HG03442 (cell line): ENCODE results near the gene NISCH.

ENCODE experiments used
- ATAC-seq: cut with Tn5 transposase; IDR thresholded peaks from one replicate; pipeline ENCODE4 v1.9.1; 2021; ENCODE audit warnings: mild to moderate bottlenecking, moderate library complexity; ENCODE audit not compliant: unreplicated experiment

NISCH gene

DNA sequence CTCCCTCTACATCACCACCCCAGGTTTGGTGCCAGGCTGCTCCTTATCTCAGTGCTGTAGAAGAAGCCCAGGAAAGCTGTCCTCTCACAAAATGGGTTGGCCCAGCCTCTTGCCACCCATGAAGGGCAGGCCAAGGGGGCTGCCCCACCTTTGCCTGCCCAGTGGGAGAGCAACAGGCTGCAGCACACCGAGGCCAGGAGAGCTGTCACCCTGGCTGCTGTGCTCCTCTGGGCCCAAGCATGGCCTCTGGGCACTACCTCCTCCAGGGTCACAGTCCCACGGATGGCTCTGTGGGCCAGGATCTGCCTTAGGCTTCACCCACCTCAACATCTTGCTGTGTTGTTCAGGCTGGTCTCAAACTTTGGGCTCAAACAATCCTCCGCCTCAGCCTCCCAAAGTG is 33.3 kb downstream of the NISCH start:
- ATAC-seq, result no peak

DNA sequence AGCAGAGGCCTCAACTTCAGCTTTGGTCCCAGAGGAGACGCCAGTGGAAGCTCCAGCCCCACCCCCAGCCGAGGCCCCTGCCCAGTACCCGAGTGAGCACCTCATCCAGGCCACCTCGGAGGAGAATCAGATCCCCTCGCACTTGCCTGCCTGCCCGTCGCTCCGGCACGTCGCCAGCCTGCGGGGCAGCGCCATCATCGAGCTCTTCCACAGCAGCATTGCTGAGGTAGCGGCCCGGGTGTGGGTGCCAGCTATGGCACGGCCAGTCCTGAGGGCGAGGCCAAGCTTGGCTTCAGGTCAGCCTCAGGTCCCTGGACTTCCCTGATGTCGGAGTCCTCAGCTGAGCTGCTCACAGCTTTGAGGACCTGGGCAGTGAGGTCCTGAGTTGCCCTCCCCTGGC is 34.0 kb downstream of the NISCH start:
- ATAC-seq, result no peak

DNA sequence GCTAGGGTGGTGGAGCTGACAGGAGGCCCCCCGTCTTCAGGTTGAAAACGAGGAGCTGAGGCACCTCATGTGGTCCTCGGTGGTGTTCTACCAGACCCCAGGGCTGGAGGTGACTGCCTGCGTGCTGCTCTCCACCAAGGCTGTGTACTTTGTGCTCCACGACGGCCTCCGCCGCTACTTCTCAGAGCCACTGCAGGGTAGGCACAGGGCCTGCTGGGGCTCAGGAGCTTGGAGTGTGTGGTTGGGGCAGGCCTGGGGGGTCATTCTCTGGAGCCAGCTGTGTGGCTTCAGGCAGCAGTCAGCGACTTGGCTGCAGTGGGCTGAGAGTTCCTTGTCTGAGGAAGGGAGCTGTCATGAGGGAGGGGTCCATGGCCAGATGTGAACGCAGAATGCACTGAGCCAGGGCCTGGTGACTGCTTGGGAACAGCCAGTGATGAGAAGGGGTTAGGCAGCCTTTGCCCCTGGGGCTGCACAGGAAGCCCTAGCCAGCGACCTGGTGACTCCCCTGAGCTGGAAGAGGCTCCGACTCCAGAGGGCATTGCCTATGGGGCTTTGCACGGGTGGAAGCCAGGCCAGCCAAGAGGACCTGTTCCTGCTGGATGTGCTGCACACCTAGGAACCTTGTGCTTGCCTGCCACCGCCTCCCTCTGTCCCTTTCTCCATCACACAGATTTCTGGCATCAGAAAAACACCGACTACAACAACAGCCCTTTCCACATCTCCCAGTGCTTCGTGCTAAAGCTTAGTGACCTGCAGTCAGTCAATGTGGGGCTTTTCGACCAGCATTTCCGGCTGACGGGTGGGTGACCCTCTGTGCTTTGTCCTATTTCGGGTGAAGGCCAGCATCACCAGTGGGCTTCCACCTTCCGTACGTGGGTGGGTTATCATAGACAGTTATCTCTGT is 34.9 kb downstream of the NISCH start:
- ATAC-seq, result no peak

DNA sequence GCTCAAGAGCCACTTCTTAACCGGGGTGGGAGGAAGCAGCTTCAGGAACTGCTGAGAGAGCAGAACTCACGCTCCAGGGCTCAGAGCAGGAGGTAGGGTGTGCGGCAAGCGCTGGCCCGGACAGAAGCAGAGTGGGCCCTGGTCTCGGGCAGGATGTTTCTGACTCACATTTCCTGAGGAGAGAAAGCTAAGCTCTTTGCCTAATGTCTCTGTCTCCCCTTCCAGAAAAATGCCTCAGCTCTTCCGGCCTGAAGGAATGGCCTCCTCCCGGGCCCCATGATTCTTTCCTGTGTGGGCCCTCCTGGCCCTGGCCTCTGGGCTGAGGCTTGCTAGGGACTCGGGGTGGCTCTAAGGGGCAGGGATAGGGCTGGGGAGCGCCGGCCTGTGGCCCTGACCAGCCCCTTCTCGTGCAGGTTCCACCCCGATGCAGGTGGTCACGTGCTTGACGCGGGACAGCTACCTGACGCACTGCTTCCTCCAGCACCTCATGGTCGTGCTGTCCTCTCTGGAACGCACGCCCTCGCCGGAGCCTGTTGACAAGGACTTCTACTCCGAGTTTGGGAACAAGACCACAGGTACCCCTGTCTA is 35.6 kb downstream of the NISCH start:
- no peak for ATAC-seq

DNA sequence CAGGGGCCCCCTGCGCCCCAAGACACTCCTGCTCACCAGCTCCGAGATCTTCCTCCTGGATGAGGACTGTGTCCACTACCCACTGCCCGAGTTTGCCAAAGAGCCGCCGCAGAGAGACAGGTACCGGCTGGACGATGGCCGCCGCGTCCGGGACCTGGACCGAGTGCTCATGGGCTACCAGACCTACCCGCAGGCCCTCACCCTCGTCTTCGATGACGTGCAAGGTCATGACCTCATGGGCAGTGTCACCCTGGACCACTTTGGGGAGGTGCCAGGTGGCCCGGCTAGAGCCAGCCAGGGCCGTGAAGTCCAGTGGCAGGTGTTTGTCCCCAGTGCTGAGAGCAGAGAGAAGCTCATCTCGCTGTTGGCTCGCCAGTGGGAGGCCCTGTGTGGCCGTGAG is 36.7 kb downstream of the NISCH start:
- ATAC-seq, result no peak

DNA sequence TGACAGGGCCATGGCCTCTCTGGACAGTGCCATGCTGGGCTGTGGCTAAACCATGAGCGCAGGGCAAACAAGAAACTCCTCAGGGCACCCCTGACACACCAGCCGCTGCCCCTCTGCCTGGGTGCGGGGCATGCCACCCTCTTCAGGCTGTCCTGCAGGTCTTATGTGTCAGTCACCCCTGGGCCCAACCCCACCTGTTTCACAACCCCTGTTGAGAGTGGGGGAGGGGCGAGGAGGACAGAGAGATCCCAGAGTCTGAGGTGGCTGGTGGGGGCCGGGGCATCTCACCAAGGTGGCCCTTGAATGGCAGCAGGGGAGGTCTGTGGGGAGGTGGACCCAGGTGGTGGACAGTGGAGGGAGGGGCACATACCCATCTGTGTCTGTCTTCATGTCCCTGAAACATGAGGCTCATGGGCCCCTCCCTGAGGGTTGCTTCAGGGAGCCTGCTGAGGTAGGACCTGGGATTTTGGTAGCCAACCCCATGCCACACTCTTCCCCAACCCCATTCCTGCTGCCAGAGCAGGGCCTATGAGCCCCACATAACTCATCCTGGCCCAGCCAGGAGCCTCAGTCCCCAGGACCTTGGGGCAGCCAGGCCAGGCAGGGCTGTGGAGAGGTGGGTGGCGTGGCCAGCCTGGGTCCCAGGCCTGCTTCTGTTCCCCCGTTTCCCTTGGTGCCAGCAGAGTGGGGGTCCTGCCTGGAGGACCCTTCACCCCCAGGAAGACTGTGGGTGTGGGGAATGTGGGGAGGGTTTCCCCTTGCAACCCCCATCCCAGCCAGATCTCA is 38.0 kb downstream of the NISCH start:
- no peak for ATAC-seq

DNA sequence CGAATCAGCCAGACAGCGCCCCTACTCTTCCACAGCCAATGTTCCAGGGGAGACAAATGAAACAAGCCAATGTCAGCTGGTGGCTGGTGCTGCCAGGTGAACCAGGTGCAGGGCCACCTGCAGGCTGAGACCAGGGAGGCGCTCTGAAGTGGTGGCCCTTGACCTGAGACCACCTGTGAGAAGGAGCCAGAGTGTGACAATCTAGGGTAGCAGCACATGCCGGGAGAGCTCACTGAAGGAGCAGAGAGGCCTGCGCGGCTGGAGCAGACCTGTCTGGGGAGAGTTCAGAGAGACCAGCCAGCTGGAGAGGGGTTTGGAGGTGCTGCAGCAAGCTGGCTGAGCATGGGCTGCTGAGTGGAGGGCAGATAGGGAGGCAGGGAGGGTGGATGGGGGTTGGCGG is 39.0 kb downstream of the NISCH start:
- ATAC-seq, result no peak

DNA sequence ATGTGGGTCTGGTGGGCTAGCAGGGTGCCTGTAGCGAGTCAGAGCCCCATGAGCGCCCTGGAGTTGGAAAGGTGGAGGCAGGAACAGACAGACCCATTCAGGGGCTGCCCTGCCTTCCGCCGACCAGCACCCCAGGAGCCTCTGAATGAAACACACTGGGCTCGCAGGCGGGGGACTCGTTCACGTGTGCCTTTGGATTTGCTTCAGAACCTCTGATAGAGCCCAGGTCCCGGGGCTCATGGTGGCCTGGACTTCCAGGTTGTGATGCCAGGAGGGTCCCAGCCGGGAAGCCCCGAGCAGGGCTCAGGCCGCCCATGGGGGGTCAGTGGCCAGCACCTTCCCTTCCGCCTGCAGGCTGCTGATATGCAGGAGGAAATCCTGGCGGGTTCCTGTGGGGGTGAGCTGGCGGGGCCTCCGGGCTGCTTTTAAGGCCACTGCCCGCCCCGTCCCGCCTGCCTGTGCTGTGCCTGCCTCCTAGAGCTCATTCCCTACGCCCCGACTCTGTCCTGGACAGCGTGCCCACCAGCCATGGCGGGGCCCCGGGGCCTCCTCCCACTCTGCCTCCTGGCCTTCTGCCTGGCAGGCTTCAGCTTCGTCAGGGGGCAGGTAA is 39.6 kb downstream of the NISCH start, which contains the start of gene STAB1:
TSS of gene STAB1 (plus strand) at position 453 of the 610 bp plus-strand sequence. CDS start at position 529, 76 bp downstream.
- ATAC-seq, result no peak

DNA sequence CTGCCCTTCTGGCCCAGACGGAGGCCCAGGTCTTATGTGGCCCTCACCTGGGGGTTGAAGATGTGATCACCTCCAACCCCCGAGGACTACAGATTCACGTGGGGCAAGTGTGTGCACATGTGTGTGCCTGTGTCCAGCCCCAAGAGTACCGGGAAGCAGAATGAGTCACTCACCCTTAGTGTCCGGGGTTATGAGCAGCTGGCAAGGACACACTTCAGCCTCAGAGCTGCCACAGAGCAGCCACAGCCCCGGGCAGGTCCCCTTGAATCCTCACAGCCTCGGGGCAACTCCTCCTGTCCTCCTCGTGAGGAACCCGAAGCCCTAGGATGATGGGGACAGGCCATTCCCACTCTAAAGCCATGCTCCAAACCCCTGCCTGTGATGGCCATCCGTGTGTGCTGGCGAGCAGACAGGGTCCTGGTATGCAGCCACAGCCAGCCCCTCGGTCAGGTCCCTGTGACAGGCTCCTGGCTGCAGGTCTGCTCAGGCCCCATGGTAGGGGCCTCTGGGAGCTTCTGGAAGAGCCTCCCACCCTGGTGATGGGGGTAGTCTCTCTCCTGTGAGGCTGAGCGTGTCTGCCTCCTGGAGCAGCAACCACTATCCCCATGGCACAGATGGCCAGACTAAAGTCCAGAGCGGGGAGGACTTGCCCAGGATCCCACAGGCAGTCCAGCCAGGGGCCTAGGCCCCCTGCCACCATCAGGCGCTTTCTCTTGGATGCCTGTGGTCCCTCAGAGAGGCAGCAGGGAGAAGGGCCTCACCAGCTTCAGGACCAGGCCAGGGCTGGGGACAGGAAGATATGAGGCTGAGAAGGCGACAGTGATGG is 40.6 kb downstream of the NISCH start:
- no peak for ATAC-seq

DNA sequence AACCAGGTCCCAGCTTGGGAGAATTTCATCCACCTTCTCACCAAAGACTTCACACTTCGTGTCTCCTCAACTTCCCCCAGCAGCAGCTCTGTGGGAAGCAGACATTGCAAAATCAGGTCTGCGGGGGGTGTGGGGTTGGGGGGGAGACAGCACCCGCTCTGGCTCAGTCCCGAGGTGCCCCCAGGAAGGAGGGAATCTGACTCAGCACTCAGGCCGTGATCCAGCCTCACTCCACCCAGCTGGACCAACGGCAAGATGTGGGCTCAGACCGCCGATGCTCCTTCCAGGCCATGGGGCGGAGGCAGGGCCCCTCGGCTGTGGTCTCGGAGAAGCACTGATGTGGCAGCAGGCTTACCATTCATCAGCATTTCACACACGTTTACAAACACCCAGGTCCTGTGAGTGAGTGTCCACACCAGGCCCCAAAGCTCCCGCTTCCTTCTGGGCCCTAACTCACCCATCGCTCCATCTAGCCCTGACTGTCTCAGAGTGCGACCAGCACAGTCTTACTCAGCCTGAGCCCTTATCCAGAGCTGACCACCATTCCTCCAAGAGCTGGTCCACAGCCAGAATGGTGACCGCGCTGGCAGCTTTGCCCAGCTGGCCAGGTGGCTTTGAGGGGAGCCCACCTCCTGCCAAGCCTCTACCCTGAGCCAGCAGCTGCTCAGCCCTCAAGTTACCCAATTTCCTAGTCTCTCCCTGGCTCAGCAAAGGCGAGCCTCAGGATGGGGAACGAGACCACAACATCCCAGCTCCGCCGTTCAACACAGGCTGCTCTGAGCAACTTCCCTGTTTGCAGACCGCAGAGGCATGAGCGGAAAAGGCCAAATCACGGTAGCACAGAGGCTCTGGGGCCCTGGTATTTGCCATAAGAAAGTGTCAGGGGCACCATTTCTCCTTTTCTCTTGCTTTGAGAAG is 43.0 kb downstream of the NISCH start:
- ATAC-seq, result no peak

DNA sequence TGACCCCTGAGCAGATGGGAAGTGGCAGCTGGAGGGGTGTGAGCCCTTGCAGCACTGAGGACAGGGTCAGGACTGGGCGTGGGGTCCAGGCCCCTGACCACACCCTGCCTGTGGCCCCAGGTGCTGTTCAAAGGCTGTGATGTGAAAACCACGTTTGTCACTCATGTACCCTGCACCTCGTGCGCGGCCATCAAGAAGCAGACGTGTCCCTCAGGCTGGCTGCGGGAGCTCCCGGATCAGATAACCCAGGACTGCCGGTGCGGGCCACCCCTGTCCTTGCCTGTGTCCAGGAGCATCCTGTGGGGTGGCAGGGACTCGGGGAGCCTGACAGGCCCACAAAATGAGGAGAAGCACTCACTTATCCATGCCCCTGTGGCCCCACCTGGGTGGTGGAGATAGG is 45.6 kb downstream of the NISCH start:
- no peak for ATAC-seq

DNA sequence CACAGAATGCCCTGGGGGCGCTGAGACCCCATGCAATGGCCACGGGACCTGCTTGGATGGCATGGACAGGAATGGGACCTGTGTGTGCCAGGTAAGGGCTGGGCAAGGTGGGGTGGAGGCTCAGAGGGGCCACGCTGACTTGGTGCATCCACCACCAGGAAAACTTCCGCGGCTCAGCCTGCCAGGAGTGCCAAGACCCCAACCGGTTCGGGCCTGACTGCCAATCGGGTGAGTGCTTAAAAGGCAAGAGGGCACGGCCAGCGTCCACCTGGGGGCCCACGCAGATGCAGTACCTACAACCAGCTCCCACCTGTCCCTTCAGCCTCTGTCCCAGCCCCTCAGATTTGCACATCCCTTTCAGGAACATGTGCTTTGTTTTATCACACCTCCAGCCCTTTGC is 46.6 kb downstream of the NISCH start:
- ATAC-seq, result no peak

DNA sequence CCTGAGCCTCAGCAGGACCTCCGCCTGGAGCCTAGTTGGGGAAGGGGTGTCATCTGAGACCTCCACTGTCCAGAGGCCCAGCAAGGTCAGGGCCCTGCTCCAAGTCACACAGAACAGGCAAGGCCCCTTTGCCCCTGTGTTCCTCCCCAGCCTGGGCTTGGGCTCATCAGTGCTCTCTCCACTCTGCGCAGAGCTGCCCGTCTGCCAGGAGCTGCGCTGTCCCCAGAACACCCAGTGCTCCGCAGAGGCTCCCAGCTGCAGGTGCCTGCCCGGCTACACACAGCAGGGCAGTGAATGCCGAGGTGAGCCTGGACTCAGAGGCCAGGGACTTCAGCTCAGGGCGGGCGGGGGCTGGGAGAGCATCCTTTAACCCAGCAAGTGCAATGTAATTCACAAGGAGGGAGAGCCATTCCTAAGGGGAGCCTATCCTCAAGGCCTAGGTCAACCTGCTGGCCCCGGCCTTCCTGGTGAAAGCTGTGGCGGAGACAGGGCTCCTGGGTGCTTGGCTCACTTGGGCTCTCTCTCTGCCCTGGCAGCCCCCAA is 47.5 kb downstream of the NISCH start:
- ATAC-seq, result no peak

DNA sequence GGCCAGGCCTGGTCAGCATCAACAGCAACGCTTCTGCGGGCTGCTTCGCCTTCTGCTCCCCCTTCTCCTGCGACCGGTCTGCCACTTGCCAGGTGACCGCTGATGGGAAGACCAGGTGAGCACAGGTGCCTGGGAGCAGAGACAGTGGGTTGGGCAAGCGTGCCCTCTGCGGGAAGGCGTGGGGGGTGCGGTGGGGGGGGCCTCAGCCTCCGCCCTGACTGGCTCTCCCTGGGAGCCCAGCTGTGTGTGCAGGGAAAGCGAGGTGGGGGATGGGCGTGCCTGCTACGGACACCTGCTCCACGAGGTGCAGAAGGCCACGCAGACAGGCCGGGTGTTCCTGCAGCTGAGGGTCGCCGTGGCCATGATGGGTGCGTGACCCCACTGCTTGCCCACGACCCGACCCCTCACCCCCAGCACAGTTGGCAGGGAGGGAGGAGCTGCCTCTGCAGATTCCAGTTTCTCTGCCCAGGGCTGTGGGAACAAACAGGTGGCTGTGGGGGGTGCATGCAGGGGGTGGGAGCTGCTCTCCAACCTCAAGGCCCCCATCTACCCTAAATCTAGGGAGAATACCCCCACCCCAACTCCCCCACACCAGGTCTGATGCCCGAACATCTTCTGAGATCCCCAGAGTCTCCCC is 48.5 kb downstream of the NISCH start:
- ATAC-seq, result no peak

DNA sequence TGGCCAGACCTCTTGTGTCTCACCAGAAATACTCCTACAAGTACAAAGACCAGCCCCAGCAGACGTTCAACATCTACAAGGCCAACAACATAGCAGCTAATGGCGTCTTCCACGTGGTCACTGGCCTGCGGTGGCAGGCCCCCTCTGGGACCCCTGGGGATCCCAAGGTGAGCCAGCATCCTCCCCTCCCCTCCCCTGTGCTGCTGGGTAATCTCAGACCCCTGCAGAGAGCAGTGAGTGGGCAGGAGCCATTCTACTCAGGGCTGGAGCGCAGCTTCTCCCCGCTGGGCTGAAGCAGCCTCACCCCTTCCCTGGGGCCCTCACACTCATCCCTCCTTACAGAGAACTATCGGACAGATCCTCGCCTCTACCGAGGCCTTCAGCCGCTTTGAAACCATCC is 49.6 kb downstream of the NISCH start:
- ATAC-seq, result no peak

DNA sequence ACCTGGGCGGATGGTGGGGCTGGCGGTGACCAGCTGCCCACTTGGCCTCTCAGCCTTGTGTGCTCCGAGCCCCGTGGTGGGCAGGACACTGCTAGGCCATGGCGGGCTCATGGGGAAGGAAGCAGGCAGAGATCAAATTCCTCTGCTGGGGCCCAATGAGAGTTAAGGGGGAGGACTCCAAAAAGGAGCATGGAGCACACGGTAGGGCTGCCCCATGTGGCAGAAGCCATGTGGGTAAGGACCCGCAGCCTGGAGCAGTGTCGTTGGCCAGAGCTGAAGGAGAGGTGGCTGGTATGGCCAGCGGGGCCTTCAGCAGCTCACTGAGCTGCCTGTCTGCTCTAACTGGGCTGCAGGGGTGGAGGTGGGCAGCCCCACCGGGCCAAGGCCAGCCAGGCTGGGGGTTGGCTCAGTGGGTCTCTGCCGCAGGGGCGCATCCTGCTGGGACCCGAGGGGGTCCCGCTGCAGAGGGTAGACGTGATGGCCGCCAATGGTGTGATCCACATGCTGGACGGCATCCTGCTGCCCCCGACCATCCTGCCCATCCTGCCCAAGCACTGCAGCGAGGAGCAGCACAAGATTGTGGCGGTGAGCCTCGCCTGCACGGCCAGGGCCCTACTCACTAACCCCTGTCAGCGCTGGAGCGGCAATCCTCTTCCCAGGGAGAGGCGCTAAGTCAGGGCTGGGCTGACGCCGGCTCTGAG is 51.0 kb downstream of the NISCH start:
- no peak for ATAC-seq

DNA sequence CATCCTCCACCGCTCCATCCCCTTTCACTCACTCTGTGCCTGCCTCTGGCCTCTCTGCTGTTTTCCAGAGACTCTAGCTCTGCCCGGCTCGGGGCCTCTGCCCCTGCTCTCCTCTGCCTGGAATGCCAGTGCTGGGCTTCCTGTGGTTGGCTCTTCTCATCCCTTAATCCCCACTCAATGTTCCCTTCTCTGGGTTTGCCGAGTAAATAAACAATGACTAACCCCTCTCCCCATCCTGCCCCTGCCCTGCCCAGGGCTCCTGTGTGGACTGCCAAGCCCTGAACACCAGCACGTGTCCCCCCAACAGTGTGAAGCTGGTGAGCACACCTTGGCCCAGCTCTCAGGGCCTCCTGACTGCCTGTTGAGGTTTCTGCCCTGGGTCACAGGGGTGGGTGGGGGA is 52.0 kb downstream of the NISCH start:
- no peak for ATAC-seq

DNA sequence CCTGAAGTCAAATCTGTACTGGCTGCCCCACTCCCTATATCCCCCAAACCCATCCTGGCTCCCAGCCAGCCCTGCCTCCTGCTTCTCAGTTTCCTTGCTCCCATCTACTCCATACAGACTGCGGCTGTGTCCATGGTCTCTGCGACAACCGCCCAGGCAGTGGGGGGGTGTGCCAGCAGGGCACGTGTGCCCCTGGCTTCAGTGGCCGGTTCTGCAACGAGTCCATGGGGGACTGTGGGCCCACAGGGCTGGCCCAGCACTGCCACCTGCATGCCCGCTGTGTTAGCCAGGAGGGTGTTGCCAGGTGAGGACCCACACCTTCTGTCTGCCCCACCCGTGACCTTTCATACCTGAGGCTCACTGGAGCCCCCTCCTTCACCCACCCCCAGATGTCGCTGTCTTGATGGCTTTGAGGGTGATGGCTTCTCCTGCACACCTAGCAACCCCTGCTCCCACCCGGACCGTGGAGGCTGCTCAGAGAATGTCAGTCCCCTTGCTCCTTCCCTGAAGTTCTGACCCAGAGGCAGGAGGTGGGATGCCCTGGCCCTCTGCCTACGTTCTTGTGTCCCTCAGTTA is 54.4 kb downstream of the NISCH start:
- ATAC-seq, result no peak
